Gastroesophageal sphincter (tissue), 3 donors: ENCODE measurements around the gene ARRDC4.
"Not testable (repeated sequence)": the region's sequence is repeated elsewhere in the genome, so short reads cannot be mapped to it uniquely, and the experiment has no call there.

Experiments used
- CTCF ChIP-seq, 4 experiments: fragments of 200-600 bp in 2 of 4; fragments of 450-650 bp in 2 of 4; sonication (generic) in 1 of 4; IDR thresholded peaks; one replicate each; pipeline ENCODE4 v1.5.1; 2017 to 2019; ENCODE audit warnings: antibody characterized with exemption in 4 of 4, mild to moderate bottlenecking in 2 of 4, moderate library complexity in 2 of 4
- EP300 ChIP-seq: sonication (generic); formaldehyde crosslinking; IDR thresholded peaks from one replicate; pipeline ENCODE4 v1.6.1; 2017; ENCODE audit warnings: antibody characterized with exemption, mild to moderate bottlenecking
- POLR2A ChIP-seq, 2 donors: fragments of 450-650 bp; IDR thresholded peaks; one replicate each; pipeline ENCODE4 v1.6.1; 2017; ENCODE audit warnings: antibody characterized with exemption in 2 of 2, mild to moderate bottlenecking in 2 of 2, moderate library complexity in 1 of 2

- not testable (repeated sequence) for TF ChIP-seq POLR2A (IDR thresholded peaks at IDR 0.05); EP300; CTCF (IDR thresholded peaks at IDR 0.05)
Measured at GRCh38 chr15:97985979-97986378, 25.5 kb downstream of the ARRDC4 start.
